ENCODE measurements around the gene AGMO. TPM values are rescaled to one million over a fixed set of nuclear protein-coding genes. Genes with fewer than 3 reads are reported as not detected.

Gene AGMO
- total RNA-seq, 1 donor from 2014 or later = 0.20 TPM

- Histone ChIP-seq H3K27ac (no peak overlapping the region), H3K4me3 (no peak overlapping the region), H3K27me3 (no peaks in the 10 kb centered on the region), H3K36me3 (no peaks in the 10 kb centered on the region), H3K4me1 (no peaks in the 10 kb centered on the region), H3K9me3 (no peaks in the 10 kb centered on the region)
- no peak for TF ChIP-seq CTCF (IDR thresholded peaks at IDR 0.05)
- no peak for ATAC-seq
- DNase-seq = no peak
- intact Hi-C loops (cut with DNase I) = no loop called here
These were observed 97.1 kb downstream of the AGMO start for GRCh38 chr7:15464667-15465121.

- ATAC-seq = no peak
- TF ChIP-seq CTCF (IDR thresholded peaks at IDR 0.05) = no peak
These were observed 97.8 kb downstream of the AGMO start for GRCh38 chr7:15463801-15464666.

GRCh38 chr7:15462721-15463389 lies 99.0 kb downstream of the AGMO start:
- Histone ChIP-seq H3K27ac (no peak overlapping the region), H3K27me3 (no peaks in the 10 kb centered on the region), H3K4me1 (no peaks in the 10 kb centered on the region), H3K9me3 (no peaks in the 10 kb centered on the region), H3K4me3 (no peak overlapping the region), H3K36me3 (no peaks in the 10 kb centered on the region)
- DNase-seq = no peak
- intact Hi-C loops (cut with DNase I) = no loop called here
- ATAC-seq = no peak
- no peak for TF ChIP-seq CTCF (IDR thresholded peaks at IDR 0.05)

More at GRCh38 chr7:15463801-15464666, 97.8 kb downstream of the AGMO start:
- Histone ChIP-seq H3K9me3 (no peaks in the 10 kb centered on the region), H3K4me3 (no peak overlapping the region), H3K27me3 (no peaks in the 10 kb centered on the region), H3K27ac (no peak overlapping the region), H3K4me1 (no peaks in the 10 kb centered on the region), H3K36me3 (no peaks in the 10 kb centered on the region)
- intact Hi-C loops (cut with DNase I) = no loop called here
- no peak for DNase-seq

GRCh38 chr7:15461576-15461975 lies 100.2 kb downstream of the AGMO start:
- H3K27ac ChIP-seq = no peak overlapping the region
- H3K4me1 ChIP-seq = no peaks in the 10 kb centered on the region
- DNase-seq (no peak), ATAC-seq (no peak)
- H3K36me3 ChIP-seq = no peaks in the 10 kb centered on the region
- H3K4me3 ChIP-seq = no peak overlapping the region
- H3K9me3 ChIP-seq = no peaks in the 10 kb centered on the region
- intact Hi-C loops (cut with DNase I) = no loop called here
- no peak for TF ChIP-seq CTCF (IDR thresholded peaks at IDR 0.05)
- no peaks in the 10 kb centered on the region for H3K27me3 ChIP-seq

GRCh38 chr7:15459018-15459615 lies 102.7 kb downstream of the AGMO start:
- ATAC-seq (no peak), DNase-seq (no peak)

More at GRCh38 chr7:15459018-15459615, 102.7 kb downstream of the AGMO start:
- TF ChIP-seq CTCF (IDR thresholded peaks at IDR 0.05) = no peak
- Histone ChIP-seq H3K9me3 (no peaks in the 10 kb centered on the region), H3K4me3 (no peak overlapping the region), H3K4me1 (no peaks in the 10 kb centered on the region), H3K27ac (no peak overlapping the region), H3K36me3 (no peaks in the 10 kb centered on the region), H3K27me3 (no peaks in the 10 kb centered on the region)
- intact Hi-C loops (cut with DNase I) = no loop called here
